Neural cell (in vitro differentiated cells): ENCODE data around the gene TRIM14.

ENCODE experiments used
- CTCF ChIP-seq: fragments of 450-650 bp; IDR thresholded peaks from 2 replicates; pipeline ENCODE4 v1.5.1; 2014; ENCODE audit warnings: antibody characterized with exemption, mild to moderate bottlenecking, moderate library complexity; ENCODE audit not compliant: poor library complexity, severe bottlenecking
- EP300 ChIP-seq: fragments of 450-650 bp; conservative IDR thresholded peaks from 2 replicates; pipeline ENCODE4 v1.6.1; 2014; ENCODE audit warnings: antibody characterized with exemption, mild to moderate bottlenecking, moderate library complexity; ENCODE audit not compliant: poor library complexity, severe bottlenecking
- EZH2 ChIP-seq: fragments of 200-600, 300-800 bp; shearing (Covaris generic), sonication (generic); IDR thresholded peaks from 2 replicates; pipeline ENCODE4 v1.6.1; 2014; ENCODE audit warnings: antibody characterized with exemption, low read length, borderline replicate concordance, mild to moderate bottlenecking; ENCODE audit not compliant: insufficient read depth, poor library complexity, severe bottlenecking
- POLR2AphosphoS5 ChIP-seq: IDR thresholded peaks from 2 replicates; pipeline ENCODE4 v1.6.1; 2012
- RAD21 ChIP-seq: fragments of 450-650 bp; conservative IDR thresholded peaks from 2 replicates; pipeline ENCODE4 v1.6.1; 2014; ENCODE audit warnings: antibody characterized with exemption, mild to moderate bottlenecking, moderate library complexity
- REST ChIP-seq: IDR thresholded peaks from 2 replicates; pipeline ENCODE4 v1.6.1; 2012; ENCODE audit warnings: borderline replicate concordance
- SMC3 ChIP-seq: fragments of 450-650 bp; conservative IDR thresholded peaks from 2 replicates; pipeline ENCODE4 v1.6.1; 2014; ENCODE audit warnings: antibody characterized with exemption, mild to moderate bottlenecking, moderate library complexity; ENCODE audit not compliant: poor library complexity
- TAF1 ChIP-seq: IDR thresholded peaks from 2 replicates; pipeline ENCODE4 v1.6.1; 2012; ENCODE audit warnings: low read depth

- TF ChIP-seq CTCF (no peak), POLR2AphosphoS5 (no peak), EP300 (no peak), EZH2 (no peak), REST (no peak), RAD21 (no peak), TAF1 (no peak), SMC3 (no peak)
These were observed 26.4 kb downstream of the TRIM14 start for GRCh38 chr9:98092613-98092931.
